MM.1S (cell line): Measurements from ENCODE around the gene HS6ST3.

Experiments used
- DNase-seq: peaks from one replicate; pipeline ENCODE4 v3.0.0-alpha.2; 2015
- H2AFZ ChIP-seq: fragments of 300-600 bp; sonication (generic); 2 replicates; pipeline ENCODE4 v1.6.0; 2016; ENCODE audit warnings: antibody characterized with exemption, low read length
- H3F3A ChIP-seq: fragments of 300-600 bp; sonication (generic); 2 replicates; pipeline ENCODE4 v1.6.1; 2016; ENCODE audit warnings: mild to moderate bottlenecking, antibody characterized with exemption, low read length, moderate library complexity, mixed read lengths; ENCODE audit not compliant: insufficient read depth
- H3K27ac ChIP-seq: fragments of 300-600 bp; sonication (generic); 2 replicates; pipeline ENCODE4 v1.5.1; 2016; ENCODE audit warnings: mild to moderate bottlenecking, low read length
- H3K27me3 ChIP-seq: fragments of 300-600 bp; sonication (generic); replicated peaks from 2 replicates; pipeline ENCODE4 v1.6.0; 2016; ENCODE audit warnings: low read length; ENCODE audit not compliant: insufficient read depth
- H3K36me3 ChIP-seq: fragments of 300-600 bp; sonication (generic); replicated peaks from 2 replicates; pipeline ENCODE4 v1.6.1; 2016; ENCODE audit warnings: mild to moderate bottlenecking, low read length, mixed read lengths; ENCODE audit not compliant: insufficient read depth
- H3K4me1 ChIP-seq: fragments of 300-600 bp; sonication (generic); 2 replicates; pipeline ENCODE4 v1.6.1; 2016; ENCODE audit warnings: low read length, mixed read lengths
- H3K4me2 ChIP-seq: fragments of 300-600 bp; sonication (generic); 2 replicates; pipeline ENCODE4 v1.6.0; 2016; ENCODE audit warnings: low read depth, low read length
- H3K4me3 ChIP-seq: fragments of 300-600 bp; sonication (generic); 2 replicates; pipeline ENCODE4 v1.5.1; 2016; ENCODE audit warnings: low read length, mixed read lengths
- H3K79me2 ChIP-seq: fragments of 300-600 bp; sonication (generic); 2 replicates; pipeline ENCODE4 v1.6.1; 2016; ENCODE audit warnings: mixed run types, low read length, mixed read lengths
- H3K9ac ChIP-seq: fragments of 300-600 bp; sonication (generic); 2 replicates; pipeline ENCODE4 v1.6.1; 2016; ENCODE audit warnings: low read length, mixed read lengths
- H3K9me2 ChIP-seq: fragments of 300-600 bp; sonication (generic); replicated peaks from 2 replicates; pipeline ENCODE4 v1.6.1; 2016; ENCODE audit warnings: mild to moderate bottlenecking, low read length, mixed read lengths; ENCODE audit not compliant: insufficient read depth
- H3K9me3 ChIP-seq: fragments of 300-600 bp; sonication (generic); replicated peaks from 2 replicates; pipeline ENCODE4 v1.6.1; 2016; ENCODE audit warnings: mild to moderate bottlenecking, low read length, mixed read lengths; ENCODE audit not compliant: insufficient read depth
- H4K20me1 ChIP-seq: fragments of 300-600 bp; sonication (generic); 2 replicates; pipeline ENCODE4 v1.6.1; 2016; ENCODE audit warnings: mild to moderate bottlenecking, low read length, moderate library complexity, mixed read lengths; ENCODE audit not compliant: insufficient read depth
- EZH2 ChIP-seq: fragments of 300-600 bp; sonication (generic); optimal IDR thresholded peaks from 2 replicates; pipeline ENCODE3; 2017; ENCODE audit warnings: low read depth, mild to moderate bottlenecking, antibody characterized with exemption, low read length, mixed read lengths
- EZH2phosphoT487 ChIP-seq: fragments of 300-600 bp; sonication (generic); IDR thresholded peaks from 2 replicates; pipeline ENCODE4 v1.6.1; 2018; ENCODE audit warnings: antibody characterized with exemption, low read length
- TF ChIP-seq, protein P1 (sequence below): fragments of 300-600 bp; sonication (generic); IDR thresholded peaks from 2 replicates; pipeline ENCODE4 v1.5.1; 2016; ENCODE audit warnings: antibody characterized with exemption, low read length, mixed read lengths

Gene HS6ST3

GRCh38 chr13:96198038-96198437, 108.1 kb downstream of the HS6ST3 start:
- TF ChIP-seq EZH2 (no peak), EZH2phosphoT487 (no peak)
- TF ChIP-seq, protein P1, sequence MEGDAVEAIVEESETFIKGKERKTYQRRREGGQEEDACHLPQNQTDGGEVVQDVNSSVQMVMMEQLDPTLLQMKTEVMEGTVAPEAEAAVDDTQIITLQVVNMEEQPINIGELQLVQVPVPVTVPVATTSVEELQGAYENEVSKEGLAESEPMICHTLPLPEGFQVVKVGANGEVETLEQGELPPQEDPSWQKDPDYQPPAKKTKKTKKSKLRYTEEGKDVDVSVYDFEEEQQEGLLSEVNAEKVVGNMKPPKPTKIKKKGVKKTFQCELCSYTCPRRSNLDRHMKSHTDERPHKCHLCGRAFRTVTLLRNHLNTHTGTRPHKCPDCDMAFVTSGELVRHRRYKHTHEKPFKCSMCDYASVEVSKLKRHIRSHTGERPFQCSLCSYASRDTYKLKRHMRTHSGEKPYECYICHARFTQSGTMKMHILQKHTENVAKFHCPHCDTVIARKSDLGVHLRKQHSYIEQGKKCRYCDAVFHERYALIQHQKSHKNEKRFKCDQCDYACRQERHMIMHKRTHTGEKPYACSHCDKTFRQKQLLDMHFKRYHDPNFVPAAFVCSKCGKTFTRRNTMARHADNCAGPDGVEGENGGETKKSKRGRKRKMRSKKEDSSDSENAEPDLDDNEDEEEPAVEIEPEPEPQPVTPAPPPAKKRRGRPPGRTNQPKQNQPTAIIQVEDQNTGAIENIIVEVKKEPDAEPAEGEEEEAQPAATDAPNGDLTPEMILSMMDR: no peak
- H3K79me2 ChIP-seq: no peaks in the 10 kb centered on the region
- no peaks in the 10 kb centered on the region for H3K9me2 ChIP-seq
- H3K36me3 ChIP-seq: no peaks in the 10 kb centered on the region
- H3K27me3 ChIP-seq: no peaks in the 10 kb centered on the region
- H3K9me3 ChIP-seq: no peaks in the 10 kb centered on the region
- no peaks in the 10 kb centered on the region for H3K4me1 ChIP-seq
- no peak overlapping the region for H2AFZ ChIP-seq
- no peak overlapping the region for H3K4me3 ChIP-seq
- no peak overlapping the region for H3K27ac ChIP-seq
- no peaks in the 10 kb centered on the region for H3F3A ChIP-seq
- H4K20me1 ChIP-seq: no peaks in the 10 kb centered on the region
- no peak overlapping the region for H3K9ac ChIP-seq
- H3K4me2 ChIP-seq: no peak overlapping the region
- no peak for DNase-seq

DNA sequence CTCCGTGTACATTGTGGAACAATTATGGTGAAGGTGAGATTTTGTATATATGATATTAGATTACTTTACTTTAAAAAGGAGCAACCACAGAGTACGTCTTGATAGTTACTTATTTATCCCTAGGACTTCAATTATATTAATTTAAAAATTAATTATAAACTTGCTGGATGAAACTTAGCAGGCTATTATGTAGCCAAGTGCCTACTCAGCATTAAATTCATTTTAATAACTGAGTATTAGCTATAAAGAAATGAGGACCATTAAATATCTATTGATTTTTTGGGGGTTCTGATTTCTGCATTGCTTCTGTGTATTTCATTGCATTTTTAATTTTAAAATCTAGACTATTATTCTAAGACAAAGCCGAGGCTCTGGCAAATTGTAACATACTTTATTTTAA, 109.4 kb downstream of the HS6ST3 start:
- Histone ChIP-seq H3K4me2 (no peak overlapping the region), H3K79me2 (no peaks in the 10 kb centered on the region), H3K4me1 (no peaks in the 10 kb centered on the region), H2AFZ (no peak overlapping the region), H3K9me3 (no peaks in the 10 kb centered on the region), H3K27me3 (no peaks in the 10 kb centered on the region), H4K20me1 (no peaks in the 10 kb centered on the region), H3K4me3 (no peak overlapping the region), H3K9me2 (no peaks in the 10 kb centered on the region), H3K9ac (no peak overlapping the region), H3F3A (no peaks in the 10 kb centered on the region), H3K27ac (no peak overlapping the region), H3K36me3 (no peaks in the 10 kb centered on the region)
- DNase-seq: no peak
- no peak for TF ChIP-seq EZH2
- no peak for TF ChIP-seq EZH2phosphoT487
- TF ChIP-seq, protein P1: no peak

GRCh38 chr13:96200810-96201209, 110.9 kb downstream of the HS6ST3 start:
- H3K36me3 ChIP-seq: no peaks in the 10 kb centered on the region
- no peaks in the 10 kb centered on the region for H3K79me2 ChIP-seq
- H3K9me3 ChIP-seq: no peaks in the 10 kb centered on the region
- H4K20me1 ChIP-seq: no peaks in the 10 kb centered on the region
- H3K27me3 ChIP-seq: no peaks in the 10 kb centered on the region
- H3F3A ChIP-seq: no peaks in the 10 kb centered on the region
- no peaks in the 10 kb centered on the region for H3K9me2 ChIP-seq
- no peak overlapping the region for H3K4me3 ChIP-seq
- no peak overlapping the region for H2AFZ ChIP-seq
- DNase-seq: no peak
- H3K27ac ChIP-seq: no peak overlapping the region
- no peaks in the 10 kb centered on the region for H3K4me1 ChIP-seq
- H3K9ac ChIP-seq: no peak overlapping the region
- no peak overlapping the region for H3K4me2 ChIP-seq
- no peak for TF ChIP-seq EZH2
- TF ChIP-seq, protein P1: no peak
- TF ChIP-seq EZH2phosphoT487: no peak
